ENCODE measurements around the gene ITPR2.

ITPR2 gene

GRCh38 chr12:26367991-26368730 lies 464.8 kb downstream of the ITPR2 start:
- TF ChIP-seq POLR2AphosphoS5 (IDR thresholded peaks at IDR 0.05; ENCODE audit: low read depth, low read length): no peak
- no peak for TF ChIP-seq SIN3A (IDR thresholded peaks at IDR 0.05; ENCODE audit: borderline replicate concordance, insufficient read depth, low read length)
- TF ChIP-seq FOXP2 (optimal IDR thresholded peaks at IDR 0.05; ENCODE audit: borderline replicate concordance, extremely low read depth, extremely low read length, insufficient read depth): no peak
- TF ChIP-seq TAF1 (IDR thresholded peaks at IDR 0.05; ENCODE audit: borderline replicate concordance, insufficient read depth, low read length): no peak

DNA sequence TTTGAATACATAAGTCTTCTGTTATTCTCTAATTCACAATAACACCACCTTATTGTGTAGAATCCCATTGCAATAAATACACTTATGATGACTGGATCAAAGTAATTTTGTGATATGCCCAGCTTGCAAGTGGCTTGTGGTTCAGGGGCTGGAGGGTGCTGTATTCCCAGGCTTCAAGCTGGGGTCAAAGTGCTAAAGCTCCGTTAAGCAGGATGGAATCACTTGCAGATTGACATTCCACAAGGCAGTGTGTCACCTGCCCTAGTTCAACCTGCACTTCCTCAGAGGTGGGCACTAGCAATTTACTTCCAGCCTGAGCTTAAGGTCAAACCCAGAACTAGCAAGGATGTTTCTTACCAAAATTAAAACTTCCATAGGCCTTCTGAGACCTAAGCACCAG lies 471.0 kb downstream of the ITPR2 start:
- TF ChIP-seq TAF1 (IDR thresholded peaks at IDR 0.05; ENCODE audit: borderline replicate concordance, insufficient read depth, low read length): no peak
- TF ChIP-seq SIN3A (IDR thresholded peaks at IDR 0.05; ENCODE audit: borderline replicate concordance, insufficient read depth, low read length): no peak
- TF ChIP-seq FOXP2 (optimal IDR thresholded peaks at IDR 0.05; ENCODE audit: borderline replicate concordance, extremely low read depth, extremely low read length, insufficient read depth): no peak
- TF ChIP-seq POLR2AphosphoS5 (IDR thresholded peaks at IDR 0.05; ENCODE audit: low read depth, low read length): no peak
- no peak for TF ChIP-seq REST (IDR thresholded peaks at IDR 0.05; ENCODE audit: insufficient read depth in 1 of 2, low read depth in 2 of 2, low read length in 2 of 2)

- TF ChIP-seq TAF1 (IDR thresholded peaks at IDR 0.05; ENCODE audit: borderline replicate concordance, insufficient read depth, low read length): no peak
- no peak for TF ChIP-seq POLR2AphosphoS5 (IDR thresholded peaks at IDR 0.05; ENCODE audit: low read depth, low read length)
- TF ChIP-seq FOXP2 (optimal IDR thresholded peaks at IDR 0.05; ENCODE audit: borderline replicate concordance, extremely low read depth, extremely low read length, insufficient read depth): no peak
- no peak for TF ChIP-seq SIN3A (IDR thresholded peaks at IDR 0.05; ENCODE audit: borderline replicate concordance, insufficient read depth, low read length)
- TF ChIP-seq REST (IDR thresholded peaks at IDR 0.05; ENCODE audit: insufficient read depth in 1 of 2, low read depth in 2 of 2, low read length in 2 of 2): no peak
Observed at GRCh38 chr12:26360062-26360461, 472.9 kb downstream of the ITPR2 start.

DNA sequence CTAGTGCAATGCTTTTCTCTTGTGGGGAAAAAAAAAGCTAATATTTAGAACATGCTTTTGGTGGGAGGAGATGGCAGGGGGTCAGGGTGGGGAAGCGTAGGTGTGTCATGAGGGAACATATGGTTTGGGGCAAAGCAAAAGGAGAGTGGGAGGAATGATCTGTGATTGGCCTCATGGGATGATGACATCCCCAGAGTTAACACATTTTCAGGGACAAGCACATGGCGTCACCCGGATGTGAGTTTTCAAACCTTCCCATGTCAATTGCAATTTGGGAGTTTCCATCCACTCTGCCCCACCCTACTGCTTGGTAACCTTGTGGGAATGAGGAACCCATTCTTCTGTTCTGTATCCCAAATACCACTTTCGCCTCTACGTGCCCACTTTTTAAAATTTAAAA lies 473.4 kb downstream of the ITPR2 start:
- TF ChIP-seq REST (IDR thresholded peaks at IDR 0.05; ENCODE audit: insufficient read depth in 1 of 2, low read depth in 2 of 2, low read length in 2 of 2): no peak
- TF ChIP-seq SIN3A (IDR thresholded peaks at IDR 0.05; ENCODE audit: borderline replicate concordance, insufficient read depth, low read length): no peak
- no peak for TF ChIP-seq POLR2AphosphoS5 (IDR thresholded peaks at IDR 0.05; ENCODE audit: low read depth, low read length)
- TF ChIP-seq FOXP2 (optimal IDR thresholded peaks at IDR 0.05; ENCODE audit: borderline replicate concordance, extremely low read depth, extremely low read length, insufficient read depth): no peak
- TF ChIP-seq TAF1 (IDR thresholded peaks at IDR 0.05; ENCODE audit: borderline replicate concordance, insufficient read depth, low read length): no peak

GRCh38 chr12:26358651-26359050 lies 474.3 kb downstream of the ITPR2 start:
- TF ChIP-seq REST (IDR thresholded peaks at IDR 0.05; ENCODE audit: insufficient read depth in 1 of 2, low read depth in 2 of 2, low read length in 2 of 2): no peak
- TF ChIP-seq TAF1 (IDR thresholded peaks at IDR 0.05; ENCODE audit: borderline replicate concordance, insufficient read depth, low read length): no peak
- TF ChIP-seq POLR2AphosphoS5 (IDR thresholded peaks at IDR 0.05; ENCODE audit: low read depth, low read length): no peak
- TF ChIP-seq FOXP2 (optimal IDR thresholded peaks at IDR 0.05; ENCODE audit: borderline replicate concordance, extremely low read depth, extremely low read length, insufficient read depth): no peak
- TF ChIP-seq SIN3A (IDR thresholded peaks at IDR 0.05; ENCODE audit: borderline replicate concordance, insufficient read depth, low read length): no peak

Measured in PFSK-1 (cell line).